Endothelial cell of umbilical vein (primary cell): ENCODE data around the gene MMP2. TPM values are rescaled to one million over a fixed set of nuclear protein-coding genes. Genes with fewer than 3 reads are reported as not detected.
A peak's percentile ranks its signal among the peaks of the same experiment; 100 is the strongest.

Experiments used
- BruUV-seq: library from RNA; stranded (reverse); fragments of 400-500 nt; replicated peaks from 2 replicates; lab custom pipeline; 2021; lab: Mats Ljungman, UMichigan
- CTCF ChIA-PET: fragments of 300-600, 350-600 bp; sonication (Branson Sonifier 250); formaldehyde crosslinking; loops from one replicate; lab custom pipeline; 2021; ENCODE audit warnings: antibody characterized with exemption, inconsistent platforms; lab: Charles Lee
- POLR2A ChIA-PET: fragments of 300-600, 350-600 bp; sonication (Branson Sonifier 250); formaldehyde crosslinking; loops from one replicate; lab custom pipeline; 2021; ENCODE audit warnings: antibody characterized with exemption, inconsistent platforms; lab: Charles Lee
- DNase-seq: peaks from one replicate; pipeline ENCODE4 v3.0.0-alpha.2; 2011; ENCODE audit warnings: low read depth, low spot score
- FAIRE-seq: peaks from 2 replicates; lab custom pipeline; 2011; peaks lifted over from hg19 to GRCh38; lab: Jason Lieb, UNC
- H2AFZ ChIP-seq: 2 replicates; pipeline ENCODE4 v1.6.0; 2012; ENCODE audit warnings: low read depth, low read length, control low read depth, inconsistent platforms
- H3K27ac ChIP-seq: 2 replicates; pipeline ENCODE4 v1.5.1; 2011; ENCODE audit warnings: low read depth, mild to moderate bottlenecking, control low read depth, low read length, moderate library complexity; ENCODE audit not compliant: insufficient read depth
- H3K27me3 ChIP-seq, 2 experiments: 2 replicates each; pipeline versions ENCODE4 v1.6.0 to v1.6.1; 2011; ENCODE audit warnings: low read length in 2 of 2, mixed read lengths in 1 of 2; ENCODE audit not compliant: control insufficient read depth in 2 of 2, insufficient read depth in 2 of 2
- H3K36me3 ChIP-seq, 2 experiments: 2 replicates in 1 of 2; 3 replicates in 1 of 2; pipeline ENCODE4 v1.5.1; 2011; ENCODE audit warnings: low read length in 2 of 2, mild to moderate bottlenecking in 1 of 2, moderate library complexity in 1 of 2; ENCODE audit not compliant: control insufficient read depth in 2 of 2, insufficient read depth in 2 of 2; ENCODE audit errors: extremely low read depth in 1 of 2
- H3K4me1 ChIP-seq: 3 replicates; pipeline ENCODE4 v1.5.1; 2011; ENCODE audit warnings: mild to moderate bottlenecking, low read length; ENCODE audit not compliant: control insufficient read depth, insufficient read depth; ENCODE audit errors: extremely low read depth
- H3K4me2 ChIP-seq: 2 replicates; pipeline ENCODE4 v1.6.1; 2011; ENCODE audit warnings: low read length, control low read depth, mixed read lengths; ENCODE audit not compliant: insufficient read depth
- H3K4me3 ChIP-seq, 3 experiments: fragments of 200-600 bp in 1 of 3; sonication (generic), shearing (Covaris generic) in 1 of 3; replicated peaks in 1 of 3; 2 replicates each; pipeline ENCODE4 v1.5.1; 2011 to 2016; ENCODE audit warnings: control low read depth in 3 of 3, low read length in 3 of 3, mild to moderate bottlenecking in 2 of 3, inconsistent platforms in 1 of 3, low read depth in 1 of 3, moderate library complexity in 1 of 3; ENCODE audit not compliant: insufficient read depth in 1 of 3
- H3K79me2 ChIP-seq: 2 replicates; pipeline ENCODE4 v1.6.0; 2012; ENCODE audit warnings: low read length, inconsistent platforms; ENCODE audit not compliant: control insufficient read depth, insufficient read depth
- H3K9ac ChIP-seq: replicated peaks from 2 replicates; pipeline ENCODE3; 2011; ENCODE audit warnings: low read length, control low read depth; ENCODE audit not compliant: insufficient read depth; ENCODE audit errors: extremely low read depth
- H3K9me1 ChIP-seq: replicated peaks from 3 replicates; pipeline ENCODE4 v1.6.0; 2011; ENCODE audit warnings: mild to moderate bottlenecking, low read length; ENCODE audit not compliant: control insufficient read depth, insufficient read depth; ENCODE audit errors: extremely low read depth
- H3K9me3 ChIP-seq: replicated peaks from 2 replicates; pipeline ENCODE4 v1.5.1; 2012; ENCODE audit warnings: low read length, inconsistent platforms; ENCODE audit not compliant: control insufficient read depth, insufficient read depth
- H4K20me1 ChIP-seq: replicated peaks from 2 replicates; pipeline ENCODE3; 2011; ENCODE audit warnings: mild to moderate bottlenecking, low read length; ENCODE audit not compliant: control insufficient read depth, insufficient read depth; ENCODE audit errors: extremely low read depth
- CTCF ChIP-seq, 2 donors: IDR thresholded peaks; 1 replicate in 1 of 2; 2 replicates in 1 of 2; pipeline ENCODE4 v1.5.1; 2011; ENCODE audit warnings: low read length in 2 of 2, mild to moderate bottlenecking in 2 of 2, moderate library complexity in 2 of 2, control low read depth in 1 of 2, inconsistent platforms in 1 of 2, low read depth in 1 of 2; ENCODE audit not compliant: insufficient read depth in 1 of 2; ENCODE audit errors: extremely low read depth in 1 of 2
- FOS ChIP-seq: IDR thresholded peaks from 2 replicates; pipeline ENCODE4 v1.6.1; 2011; ENCODE audit warnings: mild to moderate bottlenecking, low read length, moderate library complexity, borderline replicate concordance; ENCODE audit not compliant: insufficient read depth
- GATA2 ChIP-seq: IDR thresholded peaks from 2 replicates; pipeline ENCODE4 v1.7.0; 2011; ENCODE audit warnings: low read depth, mild to moderate bottlenecking, moderate library complexity, mixed read lengths, low read length; ENCODE audit not compliant: insufficient read length, insufficient read depth
- JUN ChIP-seq: IDR thresholded peaks from 2 replicates; pipeline ENCODE4 v1.6.1; 2011; ENCODE audit warnings: borderline replicate concordance, low read depth; ENCODE audit not compliant: insufficient read length, insufficient read depth
- MAX ChIP-seq: IDR thresholded peaks from 2 replicates; pipeline ENCODE4 v1.6.1; 2011; ENCODE audit not compliant: insufficient read depth, insufficient read length
- POLR2AphosphoS5 ChIP-seq: IDR thresholded peaks from 2 replicates; pipeline ENCODE4 v1.6.1; 2012; ENCODE audit warnings: low read depth, mild to moderate bottlenecking, control low read depth, low read length, moderate library complexity; ENCODE audit not compliant: insufficient read depth
- dilution Hi-C: fragments of 300-500 bp; cut with MboI; formaldehyde crosslinking; loops from one replicate; pipeline ENCODE4 v1.15.0; 2019; ENCODE audit warnings: low sequenced_read_pairs; ENCODE audit not compliant: extremely low pct_ligation_motif_present
- intact Hi-C: fragments of 100-400 bp; cut with micrococcal nuclease; formaldehyde crosslinking; loops from one replicate; pipeline ENCODE4 v1.10.0; 2022
- polyA plus RNA-seq, 4 experiments: library from polyadenylated mRNA; depleted of rRNA in 3 of 4; stranded (reverse) in 3 of 4; unstranded in 1 of 4; fragments of >200 nt; gene quantifications; 2 replicates each; pipeline versions ENCODE4 v1.2.1 to v1.2.3, GENCODE V29; 2011 to 2012; ENCODE audit warnings: missing spikeins in 1 of 4
- total RNA-seq: library from RNA; stranded (reverse); gene quantifications from 2 replicates; pipeline ENCODE4 v1.2.3, GENCODE V29; 2021

Gene MMP2
- total and polyA plus RNA-seq, 2 donors (not counting 3 experiments of a cell fraction or from before 2014, with no cell fraction given): 771 to 1,508 TPM

GRCh38 chr16:55471448-55472097 lies 7.4 kb upstream of the MMP2 start:
- Histone ChIP-seq H3K9me3 (no peaks in the 10 kb centered on the region), H3K4me3 (no peak overlapping the region), H2AFZ (peak overlapping the region; percentile 61), H3K36me3 (no peaks in the 10 kb centered on the region), H3K4me2 (peak overlapping the region; percentile 71), H3K27me3 (no peaks in the 10 kb centered on the region), H3K9me1 (no peaks in the 10 kb centered on the region), H4K20me1 (no peaks in the 10 kb centered on the region), H3K4me1 (peaks cover 21% of the 10 kb centered on the region), H3K79me2 (no peaks in the 10 kb centered on the region), H3K9ac (no peak overlapping the region), H3K27ac (peak overlapping the region; percentile 67)
- TF ChIP-seq MAX (no peak), GATA2 (peak; percentile 65), POLR2AphosphoS5 (peak; percentile 34), FOS (peak; percentile 93), CTCF (IDR thresholded peaks at IDR 0.05; ENCODE audit: extremely low read depth in 1 of 2, insufficient read depth in 1 of 2, low read depth in 1 of 2, low read length in 2 of 2) (no peak), JUN (peak; percentile 80)
- FAIRE-seq (peak; percentile 91), DNase-seq (peak; percentile 39)
- no TSS peak for BruUV-seq
- CTCF ChIA-PET: interaction anchor here (0.7 to 1.3 kb wide), 6 partner anchors 9 to 232 kb away, joined by 3 to 11 read pairs (median 3); no protein-coding TSS in a partner anchor
- dilution Hi-C loops (no loop called here), intact Hi-C loops (loop anchor here (1.0 kb wide), 1 partner anchor 8 kb away; the partner anchor contains the start of gene MMP2)
- POLR2A ChIA-PET: no interaction called here
